ENCODE measurements around the gene DPP4.
A peak's percentile ranks its signal among the peaks of the same experiment; 100 is the strongest.

The DPP4 gene

DNA sequence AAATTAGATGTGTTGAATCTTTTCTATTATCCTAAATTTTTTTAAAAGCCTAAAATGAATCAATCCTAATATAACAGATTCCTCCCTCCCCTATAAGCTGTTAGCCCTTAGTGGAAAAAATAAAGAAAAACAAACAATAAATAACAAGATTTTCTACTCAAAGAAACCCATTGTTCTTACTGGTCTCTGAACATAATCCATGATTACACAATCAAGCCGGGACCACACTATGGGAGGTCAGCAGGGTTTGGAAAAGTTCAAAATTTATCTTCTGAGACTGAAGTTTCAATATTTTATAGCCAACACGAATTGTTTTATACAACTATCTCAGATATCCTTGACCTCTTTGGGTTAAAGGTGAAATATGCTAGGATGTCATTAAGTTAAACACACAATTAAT lies 57.9 kb downstream of the DPP4 start:
- DNase-seq = no peak

DNA sequence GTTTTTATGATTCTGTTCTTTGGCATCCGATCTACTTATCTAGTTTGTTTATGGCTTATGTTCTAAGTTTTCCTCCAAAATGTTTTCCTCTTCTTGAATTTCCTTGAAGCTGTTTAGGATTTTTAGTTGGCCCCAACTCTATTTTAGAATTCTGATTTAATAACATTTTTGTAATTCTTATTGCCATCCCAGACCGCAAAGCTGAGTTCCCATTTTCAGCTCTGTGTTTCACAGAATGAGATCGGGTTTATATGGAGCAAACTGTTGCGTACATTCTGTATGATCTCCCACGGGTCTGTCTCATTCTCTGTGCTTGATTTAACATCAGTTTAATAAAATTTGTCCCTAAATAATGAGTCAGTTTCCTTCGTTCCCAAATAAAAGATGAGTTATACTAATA lies 59.3 kb downstream of the DPP4 start:
- no peak for DNase-seq

DNA sequence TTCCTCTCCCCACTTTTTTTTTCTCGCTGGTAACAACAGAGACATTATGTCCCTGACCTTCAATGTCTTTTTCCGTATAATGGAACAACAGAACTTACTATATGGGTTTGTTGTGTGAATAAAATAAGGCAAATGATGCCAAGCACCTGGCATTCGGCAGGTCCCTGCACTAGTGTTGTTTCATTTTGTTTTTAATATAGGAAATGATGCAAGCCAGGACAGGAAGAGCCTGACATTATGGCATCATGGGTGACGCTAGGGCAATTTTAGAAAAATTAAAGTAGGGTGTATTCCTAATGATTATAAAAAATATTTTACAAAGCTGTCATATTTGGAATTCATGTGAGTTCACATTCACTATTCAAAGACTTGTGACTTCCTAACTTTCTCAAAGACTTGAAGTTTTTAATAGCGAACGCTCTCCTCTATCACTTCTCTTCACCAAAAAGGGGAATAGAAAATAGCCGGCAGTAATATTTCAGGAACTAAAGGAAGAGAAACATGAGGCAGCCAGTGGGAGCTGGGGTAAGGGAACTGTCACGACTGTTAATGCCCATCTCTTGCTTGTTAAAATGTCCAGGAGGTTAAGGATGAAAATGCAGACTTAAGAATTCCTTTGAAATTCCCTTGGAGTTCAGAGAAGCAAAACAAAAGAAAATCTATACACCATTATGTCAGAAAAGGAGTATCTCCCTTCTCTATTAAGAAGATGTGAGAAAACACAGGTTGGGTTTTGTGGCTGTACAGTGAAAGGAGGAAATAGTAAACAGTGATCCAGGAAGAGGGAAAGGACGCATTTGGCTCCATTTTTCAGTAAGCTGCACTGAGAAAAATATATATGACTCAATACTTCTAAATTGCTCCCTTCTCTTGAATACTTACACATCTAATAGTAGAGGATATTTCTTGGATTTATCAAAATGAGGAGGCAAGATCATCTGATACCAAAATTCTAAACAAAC lies 60.2 kb downstream of the DPP4 start:
- DNase-seq = peak; percentile 51

DNA sequence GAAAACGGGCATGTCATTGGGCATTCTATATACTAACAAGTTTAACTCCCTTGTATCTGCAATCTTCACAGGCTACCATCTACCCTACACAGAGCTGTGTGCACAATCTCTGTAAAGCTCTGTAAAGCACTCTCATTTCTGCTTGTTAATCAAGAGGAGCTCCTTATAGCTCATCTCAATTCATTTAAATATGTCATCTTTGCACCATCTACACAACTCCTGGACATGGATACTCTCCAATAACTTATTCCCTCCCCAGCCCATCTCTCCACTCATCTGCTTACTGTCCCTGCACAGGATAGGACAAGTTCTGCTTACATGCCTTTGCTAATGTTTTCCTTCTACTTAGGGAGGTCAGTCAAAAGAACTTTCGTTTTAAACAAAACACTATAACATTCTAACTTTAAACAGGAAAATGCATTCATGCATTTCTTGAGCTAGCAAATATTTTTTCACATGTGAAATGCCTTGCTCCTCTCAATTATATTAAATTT lies 61.4 kb downstream of the DPP4 start:
- DNase-seq = no peak

DNA sequence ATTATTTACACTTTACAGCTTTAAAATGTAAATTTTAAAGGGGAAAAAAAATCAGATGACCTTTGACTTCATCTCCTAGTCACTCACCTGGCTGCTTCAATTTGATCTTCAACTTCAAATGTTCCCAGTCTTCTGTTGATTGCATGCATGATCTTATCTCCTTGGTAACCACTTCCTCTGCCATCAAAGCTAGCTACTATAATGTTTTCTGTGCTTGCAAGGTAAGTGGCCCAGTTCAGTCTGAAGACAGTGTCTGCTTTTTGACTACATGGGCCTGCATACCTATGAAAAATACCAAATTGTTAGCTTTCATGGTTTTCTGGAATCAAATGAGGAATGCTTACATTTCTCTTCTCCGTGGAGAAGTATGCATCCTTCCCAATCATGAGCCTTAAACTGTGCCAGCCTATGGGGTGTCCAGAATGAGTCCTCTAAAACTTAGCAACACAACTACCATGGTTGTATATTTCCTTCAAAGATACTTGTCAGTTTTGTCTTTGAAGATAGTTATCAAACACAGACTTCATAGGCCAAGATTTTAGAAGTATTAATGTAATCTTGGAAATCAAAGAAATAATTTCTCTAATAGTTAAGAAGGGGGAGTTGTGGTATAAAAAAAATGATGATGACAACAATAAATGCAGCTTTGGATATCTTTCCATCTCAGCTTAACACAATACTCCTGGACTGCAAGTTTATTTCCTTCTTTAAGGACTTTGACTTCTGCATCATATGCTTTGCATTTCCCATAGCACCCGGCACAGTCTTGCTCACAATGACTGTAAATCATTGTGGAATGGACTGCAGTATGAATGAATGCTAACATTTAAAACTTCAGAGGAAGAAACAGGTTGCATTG lies 62.1 kb downstream of the DPP4 start:
- DNase-seq = peak; percentile 88

DNA sequence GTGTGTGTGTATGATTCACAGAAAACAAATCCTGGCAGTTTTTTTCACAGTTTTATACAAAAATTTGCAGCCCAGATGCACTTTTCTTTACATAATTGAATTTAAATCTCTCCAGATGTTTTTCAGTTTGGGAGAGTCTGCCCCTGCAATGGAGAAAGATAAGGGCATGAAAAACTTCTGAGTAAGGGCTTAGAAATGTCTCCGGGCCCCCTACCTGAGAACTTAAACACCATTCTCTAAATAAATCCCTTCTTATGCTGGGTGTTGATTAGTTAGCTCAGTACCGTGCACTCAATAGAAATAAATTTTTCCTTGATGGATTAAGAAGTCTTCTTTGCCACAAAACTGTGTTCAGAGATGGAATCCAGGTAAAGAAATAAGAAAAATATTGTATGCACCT lies 64.5 kb downstream of the DPP4 start:
- DNase-seq = no peak

DNA sequence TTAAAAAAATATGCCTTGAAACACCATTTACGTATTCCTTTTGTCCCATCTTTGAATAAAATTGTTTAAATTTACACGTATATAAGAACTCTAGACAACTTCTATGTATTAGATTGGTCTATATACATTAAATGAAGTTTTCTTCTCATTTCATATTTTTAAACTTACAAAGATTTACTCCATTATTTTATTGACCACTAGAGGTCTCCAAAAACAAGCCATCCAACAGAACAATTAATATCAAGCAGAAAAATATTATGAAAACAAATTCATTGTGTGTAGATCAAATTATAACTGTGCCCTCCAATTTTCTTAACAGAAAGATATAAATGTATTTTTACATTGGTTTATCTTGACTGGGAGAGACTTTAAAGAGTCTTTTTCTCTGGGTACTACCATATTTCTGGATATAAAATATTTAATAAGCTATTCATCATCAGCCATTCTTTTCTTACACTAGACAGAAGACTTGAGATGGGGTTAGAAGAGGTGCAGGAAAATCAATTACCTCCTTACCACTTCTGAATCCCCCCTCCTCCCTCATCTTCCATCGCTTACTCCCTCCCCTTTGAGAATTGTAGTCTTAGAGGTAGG lies 66.5 kb downstream of the DPP4 start:
- DNase-seq = peak; percentile 23

DNA sequence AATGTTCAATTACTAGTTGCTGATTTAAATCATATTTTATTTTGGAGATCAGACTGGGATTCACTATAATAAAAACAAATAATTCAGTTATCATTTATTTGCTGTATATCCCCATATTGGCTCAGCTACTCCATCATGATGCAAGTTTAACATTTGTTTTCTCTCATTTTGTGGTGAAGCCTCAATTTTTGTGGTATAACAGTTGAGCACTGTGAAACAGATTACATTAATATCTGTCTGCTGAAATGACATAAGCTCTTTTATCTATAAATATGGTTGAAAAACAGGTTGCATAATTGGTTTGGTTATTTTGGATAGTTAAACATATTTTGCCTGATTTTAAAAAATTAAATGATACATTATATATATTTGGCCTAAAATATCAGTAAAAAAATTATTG lies 67.7 kb downstream of the DPP4 start:
- DNase-seq = no peak

DNA sequence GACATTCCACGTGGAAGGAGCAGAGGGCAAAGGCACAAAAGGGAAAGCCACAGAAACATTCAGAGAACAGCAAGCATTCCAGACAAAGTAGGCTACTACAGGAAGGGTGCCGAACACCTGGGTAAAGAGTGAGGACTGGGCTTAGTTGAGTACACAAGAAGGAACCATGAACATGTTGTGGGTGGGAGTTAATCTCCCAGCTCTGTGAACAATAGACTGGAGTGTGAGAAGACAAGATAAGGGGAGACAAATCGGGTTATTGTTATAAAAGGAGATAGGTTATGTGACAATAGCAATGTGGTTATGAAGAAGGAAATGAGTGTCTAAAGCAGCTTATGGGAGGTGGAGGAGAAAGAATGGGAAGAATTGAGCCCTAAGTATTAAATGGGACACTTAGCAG lies 70.0 kb downstream of the DPP4 start:
- no peak for DNase-seq

DNA sequence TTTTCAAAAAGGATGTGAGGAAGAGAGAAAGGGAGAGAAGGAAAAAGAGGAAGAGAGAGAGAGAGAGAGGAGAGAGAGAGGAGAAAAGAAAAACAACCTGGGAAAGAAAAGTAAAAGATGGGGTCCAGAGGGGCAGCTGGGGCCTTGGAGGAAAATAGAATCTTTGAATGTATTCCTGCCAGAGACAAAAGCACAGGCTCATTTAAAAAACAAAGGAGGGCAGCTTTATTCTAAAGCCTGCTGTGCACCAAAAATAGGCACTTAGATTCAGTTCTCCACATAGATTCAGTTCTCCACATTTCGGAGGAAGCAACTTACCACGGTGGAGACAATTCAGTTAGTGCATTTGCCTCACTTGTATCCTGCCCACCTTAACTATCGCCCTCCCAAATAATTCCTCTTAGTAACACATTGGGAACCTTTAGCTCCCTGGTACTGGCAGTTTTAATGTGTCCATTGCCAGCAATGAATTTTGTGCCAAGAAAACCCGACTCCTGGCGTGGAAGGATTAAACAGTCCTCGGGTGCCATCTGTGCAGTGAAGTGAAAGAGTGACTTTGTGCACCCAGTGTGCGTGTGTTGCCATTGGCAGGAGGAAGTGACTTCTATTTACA lies 71.3 kb downstream of the DPP4 start:
- DNase-seq = no peak

DNA sequence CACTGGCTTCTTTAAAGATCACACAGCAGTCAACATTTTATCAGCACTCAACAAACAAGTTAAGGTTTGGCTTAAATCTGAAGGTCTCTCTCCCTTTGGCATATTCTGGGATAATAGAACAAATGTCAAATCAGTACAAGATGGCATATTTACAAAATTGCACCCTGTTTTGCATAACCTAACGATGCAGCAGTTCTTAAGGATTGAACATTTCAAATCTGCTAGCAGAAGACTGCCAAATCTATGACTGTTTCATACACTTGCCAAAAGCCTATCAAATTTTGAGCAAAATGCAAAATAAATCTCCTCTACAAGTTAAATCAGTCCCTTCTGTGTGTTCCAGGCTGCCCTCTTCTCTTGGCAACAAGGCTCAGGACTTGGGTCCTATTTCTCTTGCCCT lies 73.6 kb downstream of the DPP4 start:
- DNase-seq = no peak

DNA sequence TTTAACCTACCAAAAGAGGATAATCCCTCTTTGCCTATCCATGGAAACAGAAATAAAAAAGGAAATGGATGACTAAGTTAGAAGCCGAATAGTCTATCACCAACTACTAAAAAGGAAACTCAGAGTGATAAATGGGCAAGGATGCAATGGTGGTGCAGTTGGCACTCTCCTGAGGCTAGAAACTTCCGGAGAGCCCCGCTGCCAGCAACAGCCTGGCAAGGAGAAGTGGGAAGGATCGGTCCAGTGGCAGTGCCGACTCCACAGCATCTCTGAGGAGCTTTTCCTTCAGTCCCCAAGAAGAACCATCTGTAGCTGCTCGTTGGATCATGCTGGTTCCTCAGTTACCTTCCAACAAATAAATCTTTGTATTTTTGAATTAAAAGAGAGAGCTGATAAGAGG lies 74.7 kb downstream of the DPP4 start:
- DNase-seq = no peak

DNA sequence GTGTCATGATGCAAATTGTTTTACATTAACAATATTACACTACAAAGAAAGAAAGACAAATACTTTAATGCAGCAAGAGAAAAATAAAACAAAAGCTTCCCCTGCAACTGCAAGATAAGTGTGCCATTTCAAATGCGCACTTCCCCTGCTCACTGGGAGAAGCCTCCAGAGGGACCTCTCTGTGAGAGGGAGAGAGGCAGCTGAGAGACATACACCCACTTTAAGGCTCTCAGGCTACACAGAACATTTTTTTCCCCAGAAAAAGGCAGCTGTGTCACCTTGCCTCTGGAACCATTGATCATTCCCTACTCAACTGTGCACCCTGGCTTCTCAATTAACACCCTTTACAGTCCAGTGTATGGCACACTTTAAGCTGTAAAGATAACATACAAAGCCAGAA lies 75.2 kb downstream of the DPP4 start:
- DNase-seq = no peak

DNA sequence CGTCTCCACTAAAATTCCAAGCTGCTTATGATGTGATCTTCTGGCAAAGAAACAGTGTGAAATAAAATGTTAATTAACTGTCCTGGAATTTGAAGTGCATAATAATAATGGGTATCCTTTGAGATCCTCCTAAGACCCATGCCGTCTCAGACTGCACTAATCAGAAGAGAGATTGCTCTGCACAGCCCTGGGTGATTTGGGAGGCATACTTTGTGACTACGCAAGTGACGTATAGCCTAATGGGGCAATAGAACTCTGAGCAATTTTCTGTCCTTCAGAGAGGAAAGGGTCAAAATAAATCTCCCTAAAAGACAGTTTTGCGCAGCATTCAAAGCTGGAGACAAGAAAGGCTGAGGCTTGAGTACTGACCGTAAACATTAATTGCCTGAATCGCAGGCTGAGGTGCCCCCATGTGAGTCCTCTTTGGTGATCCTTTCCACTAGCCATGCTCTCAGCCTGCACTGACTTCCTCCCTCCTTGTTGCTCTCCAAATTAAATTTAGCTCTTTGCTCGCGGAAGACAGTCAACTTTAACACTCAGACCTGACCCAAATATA lies 76.0 kb downstream of the DPP4 start:
- DNase-seq = no peak

DNA sequence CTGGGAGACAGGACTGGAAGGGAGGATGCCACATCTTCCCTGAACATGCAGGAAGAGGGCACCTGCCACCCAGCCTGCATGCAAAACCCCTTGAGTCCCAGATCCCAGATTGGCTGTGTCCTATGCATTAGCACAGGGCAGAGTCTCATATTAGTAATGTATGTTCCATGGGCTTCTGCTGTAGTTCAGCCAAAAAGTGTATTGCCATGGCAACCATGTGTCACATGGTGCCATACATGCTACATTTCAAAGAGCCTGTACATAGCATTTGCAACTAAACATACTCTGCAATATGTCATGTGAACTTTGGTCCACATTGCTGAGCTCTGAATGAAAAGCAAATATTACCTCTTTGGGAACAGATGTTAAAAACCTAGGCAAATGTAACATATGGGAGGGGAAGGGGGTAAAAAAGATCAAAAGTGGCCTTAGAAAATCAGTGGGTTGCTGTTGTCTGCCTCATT lies 78.4 kb downstream of the DPP4 start:
- peak; percentile 43 for DNase-seq

DNA sequence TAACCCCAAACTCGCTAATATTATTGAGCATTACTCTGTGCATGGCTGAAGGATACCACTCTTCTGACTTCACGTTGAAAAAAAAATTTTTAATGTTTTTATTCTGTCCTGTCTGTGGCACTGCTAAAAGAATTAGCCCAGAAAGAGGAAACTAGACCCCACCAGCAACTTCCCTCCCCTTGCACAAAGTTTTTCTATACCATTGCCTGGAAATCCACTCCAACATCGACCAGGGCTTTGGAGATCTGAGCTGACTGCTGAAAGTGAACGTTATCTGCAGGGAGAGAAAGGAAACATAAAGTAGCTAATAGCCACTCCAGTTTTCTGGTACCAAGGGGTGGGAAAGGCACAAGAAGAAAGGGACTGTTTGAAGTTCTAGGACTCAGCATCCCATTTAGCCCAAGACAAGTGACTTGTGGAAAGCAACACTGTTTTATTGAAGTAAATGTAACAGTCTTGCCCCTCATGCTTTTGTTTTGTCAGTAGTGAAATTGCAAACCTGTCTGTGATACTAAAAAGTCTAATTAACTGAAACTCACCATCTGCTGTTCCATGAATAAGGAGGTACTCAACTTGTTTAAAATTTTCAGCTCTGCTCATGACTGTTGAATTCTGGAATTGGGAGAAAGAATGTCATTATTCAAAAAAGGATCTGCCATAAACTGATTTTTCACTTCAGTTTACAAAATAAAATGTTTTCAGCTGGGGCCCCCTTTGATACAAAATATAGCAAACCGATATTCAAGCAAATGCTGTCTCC lies 79.1 kb downstream of the DPP4 start:
- DNase-seq = no peak

DNA sequence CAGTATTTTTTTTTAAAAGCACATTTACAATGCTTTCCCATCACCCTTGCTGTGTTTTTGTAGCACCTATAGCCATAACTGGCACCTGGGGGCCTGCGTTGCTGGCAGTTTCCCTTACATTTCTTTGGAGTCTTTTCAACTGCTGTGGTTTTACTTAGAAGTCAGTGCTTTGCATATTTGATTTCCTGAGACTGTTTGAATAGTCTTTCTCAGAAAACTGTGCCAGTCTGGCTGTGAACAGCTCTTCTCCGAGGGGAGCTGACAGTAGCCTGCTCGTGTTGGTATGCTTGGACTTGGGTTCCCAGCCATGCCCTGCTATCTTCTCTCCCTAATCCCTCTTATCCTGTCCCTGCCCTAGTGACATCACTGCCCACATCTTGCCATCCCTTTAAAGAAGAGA lies 81.5 kb downstream of the DPP4 start:
- peak; percentile 56 for DNase-seq

DNA sequence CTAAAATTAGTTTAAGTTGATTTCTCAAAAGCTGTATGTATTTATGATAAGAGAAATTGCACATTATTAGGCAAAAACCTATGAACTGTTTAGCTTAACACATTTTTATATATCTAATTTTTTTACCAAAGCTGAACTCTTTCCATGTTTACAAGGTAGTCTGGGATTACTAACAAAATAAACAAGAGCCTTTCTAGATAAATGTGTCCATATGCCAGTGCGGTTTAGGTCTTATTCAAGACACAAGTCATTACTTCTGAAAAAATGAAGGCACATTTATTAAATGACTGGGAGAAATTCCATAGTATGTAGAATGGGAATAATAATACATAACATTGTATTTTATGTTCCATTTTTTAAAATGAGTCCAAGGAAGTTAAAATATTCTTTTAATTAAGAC lies 82.0 kb downstream of the DPP4 start:
- no peak for DNase-seq

DNA sequence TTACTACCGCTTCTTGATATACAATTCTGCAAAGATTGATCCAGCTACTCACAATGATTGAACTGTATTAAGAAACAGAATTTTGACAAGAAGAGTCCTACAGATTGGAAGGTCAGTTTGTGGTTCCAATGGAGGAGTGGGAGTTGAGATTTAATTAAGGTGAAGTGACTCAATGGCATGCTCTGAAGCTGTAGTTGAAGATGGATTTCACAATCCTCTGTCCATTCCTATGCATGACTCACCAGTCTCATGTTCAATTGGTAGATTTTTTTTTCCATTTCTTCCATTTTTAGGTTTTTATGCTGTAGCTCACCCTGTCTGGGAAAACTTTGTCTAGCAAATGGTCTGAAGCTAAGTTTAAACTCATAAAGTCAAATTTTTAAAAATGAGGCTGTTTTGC lies 83.3 kb downstream of the DPP4 start:
- no peak for DNase-seq

DNA sequence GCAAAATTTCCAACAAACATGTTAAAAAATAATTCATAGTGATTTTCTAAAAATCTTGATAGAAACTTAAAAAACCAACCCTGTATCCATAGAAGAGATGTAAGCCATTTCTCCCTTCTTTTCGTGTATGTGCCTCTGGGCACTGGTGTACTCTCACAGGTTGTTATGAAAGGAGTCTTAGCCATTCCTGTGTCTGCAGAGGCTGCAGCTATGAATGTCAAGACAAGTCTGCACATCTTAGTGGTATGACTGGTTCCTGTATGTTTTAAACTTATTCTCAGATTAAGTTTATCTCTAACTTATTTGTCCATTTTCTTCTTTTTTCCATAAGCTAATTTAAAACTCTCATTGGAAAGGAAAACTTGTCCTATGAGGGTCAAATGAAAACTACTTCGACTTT lies 84.0 kb downstream of the DPP4 start:
- no peak for DNase-seq

DNA sequence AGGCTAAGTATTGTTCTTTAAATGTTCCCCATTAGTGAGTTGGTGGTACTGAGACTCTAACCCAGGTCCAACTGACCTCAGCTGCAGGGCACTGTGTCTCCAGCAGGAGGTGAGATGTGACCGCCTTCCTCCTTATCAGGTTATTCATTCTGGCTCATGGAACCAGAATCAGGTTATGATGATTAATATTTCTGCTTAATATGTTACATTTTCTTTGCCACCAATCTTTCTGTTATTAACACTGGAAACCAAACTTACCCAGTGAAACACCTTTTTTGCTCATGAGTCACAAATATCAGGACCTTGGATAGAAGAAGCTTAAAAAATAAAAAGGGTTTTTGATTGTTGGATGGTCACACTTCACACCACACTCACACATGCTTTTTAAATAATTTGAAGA lies 85.4 kb downstream of the DPP4 start:
- DNase-seq = no peak

DNA sequence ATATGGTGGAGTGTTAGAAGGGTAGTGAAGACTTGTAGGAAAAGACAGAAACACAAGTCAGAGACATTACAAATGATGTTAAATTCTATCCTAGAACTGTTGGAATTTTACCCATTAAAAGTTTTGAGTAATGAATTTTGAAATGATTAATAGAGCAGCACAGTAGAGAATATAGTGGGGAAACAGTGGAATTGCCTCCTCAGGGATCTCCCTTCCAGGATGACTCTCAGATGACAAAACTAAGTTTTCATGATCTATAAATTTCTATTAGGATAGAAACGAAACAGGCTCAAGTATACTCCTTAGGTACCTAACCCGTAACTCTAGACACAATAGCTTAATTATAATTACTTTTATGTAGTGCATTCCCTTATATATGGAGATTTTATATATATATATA lies 86.7 kb downstream of the DPP4 start:
- no peak for DNase-seq
